Measurements from ENCODE around the gene LGR5.

Gene LGR5

GRCh38 chr12:71607494-71608330 is 168.1 kb downstream of the LGR5 start:
- H3K27ac ChIP-seq: no peak overlapping the region
- H3K9me3 ChIP-seq (replicated peaks in 1 of 11): no peaks in the 10 kb centered on the region
- peaks cover 0 to 15% (median 7%) of the 10 kb centered on the region in 10 experiments; a peak in 10 of 20 replicates for H3K4me1 ChIP-seq
- H3K4me3 ChIP-seq: no peak overlapping the region
- H3K9ac ChIP-seq: no peak overlapping the region
- H4K20me1 ChIP-seq: peaks cover 0 to 32% (median 0%) of the 10 kb centered on the region in 11 experiments; a peak in 5 of 22 replicates
- H3K36me3 ChIP-seq: peaks cover 66 to 79% (median 71%) of the 10 kb centered on the region in 11 experiments
- TF ChIP-seq Cebpa-rat (IDR thresholded peaks at IDR 0.05): no peak
- no peak overlapping the region for H3K4me2 ChIP-seq
- no peaks in the 10 kb centered on the region for H3K27me3 ChIP-seq

- H3K36me3 ChIP-seq: peaks cover 91 to 100% (median 96%) of the 10 kb centered on the region in 11 experiments
- no peaks in the 10 kb centered on the region for H3K27me3 ChIP-seq
- no peak overlapping the region for H3K9ac ChIP-seq
- H3K9me3 ChIP-seq (replicated peaks in 1 of 11): no peaks in the 10 kb centered on the region
- H3K27ac ChIP-seq: peak overlapping the region in 5 of 11 experiments; percentile 29 to 51 (median 40); a peak in 5 of 22 replicates
- H3K4me3 ChIP-seq: no peak overlapping the region
- TF ChIP-seq Cebpa-rat (IDR thresholded peaks at IDR 0.05): no peak
- H3K4me2 ChIP-seq: peak overlapping the region in 4 of 11 experiments; percentile 18 to 42 (median 33); a peak in 7 of 22 replicates
- H4K20me1 ChIP-seq: peaks cover 0 to 45% (median 0%) of the 10 kb centered on the region in 11 experiments; a peak in 5 of 22 replicates
- H3K4me1 ChIP-seq: peaks cover 0 to 15% (median 7%) of the 10 kb centered on the region in 10 experiments; a peak in 10 of 20 replicates
These were observed 170.6 kb downstream of the LGR5 start for GRCh38 chr12:71610031-71610795.

- H3K4me3 ChIP-seq: no peak overlapping the region
- H3K4me2 ChIP-seq: 0 out of 22 replicates have a peak overlapping the region, but pooled peaks of 2 of the 11 experiments have one; percentile 0 to 30
- peaks cover 95 to 100% (median 97%) of the 10 kb centered on the region in 11 experiments for H3K36me3 ChIP-seq
- no peak for TF ChIP-seq Cebpa-rat (IDR thresholded peaks at IDR 0.05)
- H3K27ac ChIP-seq: no peak overlapping the region
- peaks cover 0 to 32% (median 13%) of the 10 kb centered on the region in 10 experiments; a peak in 14 of 20 replicates for H3K4me1 ChIP-seq
- no peaks in the 10 kb centered on the region for H3K27me3 ChIP-seq
- peaks cover 0 to 93% (median 12%) of the 10 kb centered on the region in 11 experiments; a peak in 11 of 22 replicates for H4K20me1 ChIP-seq
- no peak overlapping the region for H3K9ac ChIP-seq
- no peaks in the 10 kb centered on the region; a peak in 1 of 22 replicates for H3K9me3 ChIP-seq (replicated peaks in 1 of 11)
These were observed 182.3 kb downstream of the LGR5 start for GRCh38 chr12:71621938-71622337.

GRCh38 chr12:71625476-71625875 is 185.9 kb downstream of the LGR5 start:
- H3K4me2 ChIP-seq: no peak overlapping the region; a peak in 1 of 22 replicates
- TF ChIP-seq Cebpa-rat (IDR thresholded peaks at IDR 0.05): no peak
- peaks cover 0 to 93% (median 10%) of the 10 kb centered on the region in 11 experiments; a peak in 11 of 22 replicates for H4K20me1 ChIP-seq
- peaks cover 0 to 32% (median 13%) of the 10 kb centered on the region in 10 experiments; a peak in 14 of 20 replicates for H3K4me1 ChIP-seq
- H3K4me3 ChIP-seq: no peak overlapping the region
- H3K36me3 ChIP-seq: peaks cover 91 to 99% (median 97%) of the 10 kb centered on the region in 11 experiments
- no peaks in the 10 kb centered on the region; a peak in 1 of 22 replicates for H3K9me3 ChIP-seq (replicated peaks in 1 of 11)
- no peak overlapping the region for H3K27ac ChIP-seq
- no peak overlapping the region for H3K9ac ChIP-seq
- H3K27me3 ChIP-seq: no peaks in the 10 kb centered on the region

- Histone ChIP-seq H3K27ac (peak overlapping the region in 3 of 11 experiments; percentile 0 to 10 (median 4); a peak in 1 of 22 replicates), H3K27me3 (no peaks in the 10 kb centered on the region), H3K9me3 (replicated peaks in 1 of 11) (no peaks in the 10 kb centered on the region; a peak in 1 of 22 replicates), H3K36me3 (peaks cover 91 to 99% (median 97%) of the 10 kb centered on the region in 11 experiments), H3K4me1 (peaks cover 0 to 27% (median 13%) of the 10 kb centered on the region in 10 experiments; a peak in 14 of 20 replicates), H3K4me3 (no peak overlapping the region), H4K20me1 (peaks cover 0 to 93% (median 9%) of the 10 kb centered on the region in 11 experiments; a peak in 9 of 22 replicates), H3K9ac (no peak overlapping the region), H3K4me2 (peak overlapping the region in 2 of 11 experiments; percentile 7 to 17; a peak in 3 of 22 replicates)
- no peak for TF ChIP-seq Cebpa-rat (IDR thresholded peaks at IDR 0.05)
These were observed 186.5 kb downstream of the LGR5 start for GRCh38 chr12:71626098-71626497.

GRCh38 chr12:71626768-71627167 is 187.2 kb downstream of the LGR5 start:
- H3K9ac ChIP-seq: no peak overlapping the region
- H3K4me2 ChIP-seq: no peak overlapping the region
- peaks cover 0 to 93% (median 9%) of the 10 kb centered on the region in 11 experiments; a peak in 9 of 22 replicates for H4K20me1 ChIP-seq
- no peak overlapping the region for H3K4me3 ChIP-seq
- H3K27me3 ChIP-seq: no peaks in the 10 kb centered on the region
- H3K9me3 ChIP-seq (replicated peaks in 1 of 11): no peaks in the 10 kb centered on the region; a peak in 1 of 22 replicates
- no peak for TF ChIP-seq Cebpa-rat (IDR thresholded peaks at IDR 0.05)
- H3K27ac ChIP-seq: peak overlapping the region in 3 of 11 experiments; percentile 0 to 13 (median 4); a peak in 3 of 22 replicates
- peaks cover 0 to 20% (median 9%) of the 10 kb centered on the region in 10 experiments; a peak in 13 of 20 replicates for H3K4me1 ChIP-seq
- peaks cover 91 to 99% (median 97%) of the 10 kb centered on the region in 11 experiments for H3K36me3 ChIP-seq

- Histone ChIP-seq H3K9me3 (replicated peaks in 1 of 11) (no peaks in the 10 kb centered on the region; a peak in 1 of 22 replicates), H3K4me3 (no peak overlapping the region), H3K4me2 (no peak overlapping the region), H3K27me3 (no peaks in the 10 kb centered on the region), H3K36me3 (peaks cover 91 to 99% (median 97%) of the 10 kb centered on the region in 11 experiments), H4K20me1 (peaks cover 0 to 94% (median 9%) of the 10 kb centered on the region in 11 experiments; a peak in 9 of 22 replicates), H3K27ac (no peak overlapping the region), H3K4me1 (peaks cover 0 to 13% (median 6%) of the 10 kb centered on the region in 10 experiments; a peak in 10 of 20 replicates), H3K9ac (no peak overlapping the region)
- no peak for TF ChIP-seq Cebpa-rat (IDR thresholded peaks at IDR 0.05)
These were observed 187.9 kb downstream of the LGR5 start for GRCh38 chr12:71627438-71628002.
